HCT116 (cell line): Measurements from ENCODE around the gene EDEM1. TPM values are rescaled to one million over a fixed set of nuclear protein-coding genes. Genes with fewer than 3 reads are reported as not detected.

Experiments used
- ATAC-seq: fragments of 200-7000 bp; cut with Tn5 transposase; 2 replicates; pipeline ENCODE4 v1.9.1; 2020; ENCODE audit warnings: mild to moderate bottlenecking, moderate library complexity
- BruUV-seq: library from RNA; stranded (reverse); fragments of 400-500 nt; replicated peaks from 2 replicates; lab custom pipeline; 2021; lab: Mats Ljungman, UMichigan
- CTCF ChIA-PET: fragments of 300-600 bp; sonication (Branson Sonifier 250); formaldehyde crosslinking; loops from one replicate; lab custom pipeline; 2021; ENCODE audit warnings: antibody characterized with exemption; lab: Charles Lee
- POLR2A ChIA-PET: fragments of 300-600, 350-600 bp; sonication (Branson Sonifier 250); formaldehyde crosslinking; loops from one replicate; lab custom pipeline; 2021; ENCODE audit warnings: antibody characterized with exemption; lab: Charles Lee
- RAD21 ChIA-PET, 2 experiments: fragments of 300-600 bp; sonication (Branson Sonifier 250); formaldehyde crosslinking; loops; one replicate each; lab custom pipeline; 2023; ENCODE audit warnings: low total read pairs in 2 of 2; ENCODE audit not compliant: uncharacterized antibody in 2 of 2, unreplicated experiment in 2 of 2, low non-redundant PET in 1 of 2; lab: Charles Lee
- DNase-seq: peaks from one replicate; pipeline ENCODE4 v3.0.0-alpha.2; 2010; ENCODE audit warnings: low read depth, low spot score
- H2AFZ ChIP-seq: fragments of 200-600 bp; shearing (Covaris generic), sonication (generic); 2 replicates; pipeline ENCODE4 v1.6.1; 2017; ENCODE audit warnings: low read depth, mixed run types, mixed read lengths, antibody characterized with exemption, low read length; ENCODE audit not compliant: poor library complexity, severe bottlenecking
- H3K27ac ChIP-seq: 2 replicates; pipeline ENCODE4 v1.5.1; 2012; ENCODE audit warnings: low read depth, low read length
- H3K27me3 ChIP-seq: fragments of 200-600 bp; sonication (generic); 2 replicates; pipeline ENCODE4 v1.6.1; 2016; ENCODE audit warnings: mixed run types, low read length, mixed read lengths; ENCODE audit not compliant: insufficient read depth
- H3K36me3 ChIP-seq, 2 experiments: fragments of 200-500 bp in 1 of 2; fragments of 200-600 bp in 1 of 2; sonication (Bioruptor generic) in 1 of 2; sonication (generic) in 1 of 2; 2 replicates each; pipeline versions ENCODE4 v1.5.1 to v1.6.1; 2014 to 2016; ENCODE audit warnings: low read length in 2 of 2, inconsistent platforms in 1 of 2, mixed read lengths in 1 of 2, mixed run types in 1 of 2; ENCODE audit not compliant: insufficient read depth in 2 of 2, control insufficient read depth in 1 of 2
- H3K4me1 ChIP-seq, 2 experiments: fragments of 200-600 bp in 1 of 2; sonication (generic) in 1 of 2; 2 replicates each; pipeline versions ENCODE4 v1.5.1 to v1.6.1; 2012 to 2017; ENCODE audit warnings: low read length in 2 of 2, inconsistent platforms in 1 of 2, mild to moderate bottlenecking in 1 of 2, mixed read lengths in 1 of 2, mixed run types in 1 of 2, moderate library complexity in 1 of 2; ENCODE audit not compliant: insufficient read depth in 2 of 2, control insufficient read depth in 1 of 2
- H3K4me2 ChIP-seq: fragments of 200-600 bp; sonication (generic); 2 replicates; pipeline ENCODE4 v1.6.1; 2017; ENCODE audit warnings: mixed run types, low read length, mixed read lengths
- H3K4me3 ChIP-seq, 2 experiments: fragments of 200-600 bp in 1 of 2; sonication (generic) in 1 of 2; replicated peaks in 1 of 2; 2 replicates each; pipeline ENCODE4 v1.5.1; 2011 to 2016; ENCODE audit warnings: low read length in 2 of 2, control low read depth in 1 of 2, low read depth in 1 of 2, mild to moderate bottlenecking in 1 of 2, mixed read lengths in 1 of 2, mixed run types in 1 of 2
- H3K79me2 ChIP-seq: fragments of 200-600 bp; sonication (generic); 2 replicates; pipeline ENCODE4 v1.6.1; 2017; ENCODE audit warnings: mild to moderate bottlenecking, mixed run types, low read length, moderate library complexity, mixed read lengths; ENCODE audit not compliant: insufficient read depth
- H3K9ac ChIP-seq: fragments of 200-600 bp; sonication (generic); 2 replicates; pipeline ENCODE4 v1.6.1; 2016; ENCODE audit warnings: low read length, mixed read lengths
- H3K9me2 ChIP-seq: fragments of 200-600 bp; sonication (generic), shearing (Covaris generic); 2 replicates; pipeline ENCODE4 v1.6.1; 2017; ENCODE audit warnings: mixed run types, mild to moderate bottlenecking, moderate library complexity; ENCODE audit not compliant: insufficient read depth
- H3K9me3 ChIP-seq, 2 experiments: fragments of 200-500 bp in 1 of 2; fragments of 200-600 bp in 1 of 2; sonication (Bioruptor generic) in 1 of 2; sonication (generic) in 1 of 2; 2 replicates each; pipeline ENCODE4 v1.6.1; 2014 to 2017; ENCODE audit warnings: low read length in 2 of 2, mixed read lengths in 2 of 2, inconsistent platforms in 1 of 2, low read depth in 1 of 2, mild to moderate bottlenecking in 1 of 2, mixed run types in 1 of 2, moderate library complexity in 1 of 2; ENCODE audit not compliant: control insufficient read depth in 1 of 2, insufficient read depth in 1 of 2
- H4K20me1 ChIP-seq: fragments of 200-600 bp; sonication (generic), shearing (Covaris generic); 2 replicates; pipeline ENCODE4 v1.6.1; 2017; ENCODE audit warnings: mixed run types, mild to moderate bottlenecking, moderate library complexity; ENCODE audit not compliant: insufficient read depth
- CTCF ChIP-seq, 3 experiments: fragments of 200-600 bp in 1 of 3; sonication (generic) in 1 of 3; IDR thresholded peaks in 2 of 3; conservative IDR thresholded peaks in 1 of 3; 2 replicates each; pipeline ENCODE4 v1.5.1; 2012 to 2017; ENCODE audit warnings: low read depth in 2 of 3, low read length in 2 of 3, antibody characterized with exemption in 1 of 3, borderline replicate concordance in 1 of 3, control low read depth in 1 of 3, mild to moderate bottlenecking in 1 of 3, mixed read lengths in 1 of 3, mixed run types in 1 of 3, moderate library complexity in 1 of 3; ENCODE audit not compliant: insufficient read depth in 1 of 3
- EZH2phosphoT487 ChIP-seq: fragments of 200-600 bp; IDR thresholded peaks from 2 replicates; pipeline ENCODE4 v1.6.1; 2018; ENCODE audit warnings: antibody characterized with exemption, borderline replicate concordance
- FOSL1 ChIP-seq: IDR thresholded peaks from 2 replicates; pipeline ENCODE4 v1.6.1; 2012; ENCODE audit warnings: low read depth
- JUND ChIP-seq: IDR thresholded peaks from 2 replicates; pipeline ENCODE4 v1.6.1; 2012
- POLR2AphosphoS5 ChIP-seq: IDR thresholded peaks from 2 replicates; pipeline ENCODE4 v1.6.1; 2011; ENCODE audit warnings: mild to moderate bottlenecking, low read depth, low read length, moderate library complexity
- RAD21 ChIP-seq: IDR thresholded peaks from 2 replicates; pipeline ENCODE4 v1.6.1; 2012; ENCODE audit warnings: low read depth, mild to moderate bottlenecking
- REST ChIP-seq: IDR thresholded peaks from 2 replicates; pipeline ENCODE4 v1.6.1; 2012; ENCODE audit warnings: low read depth
- ZNF274 ChIP-seq: fragments of 200-500 bp; sonication (Bioruptor generic); IDR thresholded peaks from 2 replicates; pipeline ENCODE4 v1.6.1; 2014; ENCODE audit warnings: mild to moderate bottlenecking, low read depth, low read length, inconsistent platforms
- intact Hi-C: fragments of 100-400 bp; cut with micrococcal nuclease; formaldehyde crosslinking; loops from 2 replicates; pipeline ENCODE4 v1.10.0; 2022
- total RNA-seq: library from RNA; stranded (reverse); gene quantifications from one replicate; pipeline ENCODE4 v1.2.1, GENCODE V29; 2021; ENCODE audit not compliant: unreplicated experiment
- TF ChIP-seq, protein P1 (sequence below): IDR thresholded peaks from 2 replicates; pipeline ENCODE4 v1.6.1; 2012

Gene EDEM1
- total RNA-seq, 1 experiment from 2014 or later: 23.7 TPM

- peak; percentile 3 for DNase-seq
- H3K9me2 ChIP-seq: no peaks in the 10 kb centered on the region
- no peak overlapping the region for H3K4me3 ChIP-seq
- POLR2A ChIA-PET: no interaction called here
- H2AFZ ChIP-seq: no peak overlapping the region
- H4K20me1 ChIP-seq: no peaks in the 10 kb centered on the region
- no peaks in the 10 kb centered on the region for H3K36me3 ChIP-seq
- CTCF ChIA-PET: no interaction called here
- ATAC-seq: no peak
- peaks cover 18% of the 10 kb centered on the region; the same call in 1 of the 2 replicates for H3K27me3 ChIP-seq
- RAD21 ChIA-PET: no interaction called here
- no peak overlapping the region for H3K27ac ChIP-seq
- intact Hi-C loops: loop anchor here (10.0 kb wide), 1 partner anchor 572 kb away; no protein-coding TSS in a partner anchor
- H3K9ac ChIP-seq: no peak overlapping the region
- BruUV-seq: no TSS peak
- no peaks in the 10 kb centered on the region for H3K9me3 ChIP-seq
- no peaks in the 10 kb centered on the region for H3K4me1 ChIP-seq
- H3K4me2 ChIP-seq: no peak overlapping the region
- no peaks in the 10 kb centered on the region for H3K79me2 ChIP-seq
- TF ChIP-seq POLR2AphosphoS5: no peak
- no peak for TF ChIP-seq EZH2phosphoT487
- TF ChIP-seq, protein P1, sequence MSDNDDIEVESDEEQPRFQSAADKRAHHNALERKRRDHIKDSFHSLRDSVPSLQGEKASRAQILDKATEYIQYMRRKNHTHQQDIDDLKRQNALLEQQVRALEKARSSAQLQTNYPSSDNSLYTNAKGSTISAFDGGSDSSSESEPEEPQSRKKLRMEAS: no peak
- TF ChIP-seq CTCF (IDR thresholded peaks at IDR 0.05 in 2 of 3, conservative IDR thresholded peaks at IDR 0.05 in 1 of 3; ENCODE audit: borderline replicate concordance in 1 of 3, insufficient read depth in 1 of 3, low read depth in 2 of 3, low read length in 2 of 3): peak; percentile 13 to 48 (median 26); a peak in 4 of 6 replicates
- no peak for TF ChIP-seq ZNF274
- no peak for TF ChIP-seq REST
- TF ChIP-seq JUND: no peak
- peak; percentile 71 for TF ChIP-seq RAD21
- TF ChIP-seq FOSL1: no peak
Measured at GRCh38 chr3:5226783-5227182, 39.3 kb downstream of the EDEM1 start.
